Measurements from ENCODE around the gene BDH2.

Gene BDH2

GRCh38 chr4:103105558-103106356 is 6.1 kb upstream of the BDH2 start:
- H3K9ac ChIP-seq (ENCODE audit: low read length in 2 of 2) = no peak overlapping the region
- no peaks in the 10 kb centered on the region for H3K27me3 ChIP-seq (ENCODE audit: control insufficient read depth in 1 of 2, insufficient read depth in 2 of 2, low read length in 2 of 2)
- H3K9me3 ChIP-seq (ENCODE audit: control insufficient read depth in 2 of 2, low read length in 2 of 2) = no peaks in the 10 kb centered on the region
- no peaks in the 10 kb centered on the region for H3K36me3 ChIP-seq (ENCODE audit: control insufficient read depth in 2 of 2, insufficient read depth in 2 of 2, low read length in 2 of 2)
- no peak overlapping the region for H3K4me3 ChIP-seq (ENCODE audit: low read length in 2 of 2)
- H3K4me1 ChIP-seq (ENCODE audit: control insufficient read depth, insufficient read depth, low read length) = no peaks in the 10 kb centered on the region
- no peak overlapping the region for H3K27ac ChIP-seq (ENCODE audit: low read length)

- Histone ChIP-seq H3K4me1 (ENCODE audit: control insufficient read depth, insufficient read depth, low read length) (no peaks in the 10 kb centered on the region), H3K36me3 (ENCODE audit: control insufficient read depth in 2 of 2, insufficient read depth in 2 of 2, low read length in 2 of 2) (no peaks in the 10 kb centered on the region), H3K4me3 (ENCODE audit: low read length in 2 of 2) (no peak overlapping the region), H3K27ac (ENCODE audit: low read length) (no peak overlapping the region), H3K27me3 (ENCODE audit: control insufficient read depth in 1 of 2, insufficient read depth in 2 of 2, low read length in 2 of 2) (no peaks in the 10 kb centered on the region), H3K9me3 (ENCODE audit: control insufficient read depth in 2 of 2, low read length in 2 of 2) (no peaks in the 10 kb centered on the region), H3K9ac (ENCODE audit: low read length in 2 of 2) (no peak overlapping the region)
Measured at GRCh38 chr4:103104886-103105285, 5.3 kb upstream of the BDH2 start.

GRCh38 chr4:103100691-103101090 is 1.1 kb upstream of the BDH2 start:
- Histone ChIP-seq H3K4me1 (ENCODE audit: control insufficient read depth, insufficient read depth, low read length) (peaks cover 9% of the 10 kb centered on the region), H3K9ac (ENCODE audit: low read length in 2 of 2) (no peak overlapping the region), H3K4me3 (ENCODE audit: low read length in 2 of 2) (no peak overlapping the region), H3K27ac (ENCODE audit: low read length) (no peak overlapping the region), H3K36me3 (ENCODE audit: control insufficient read depth in 2 of 2, insufficient read depth in 2 of 2, low read length in 2 of 2) (no peaks in the 10 kb centered on the region), H3K9me3 (ENCODE audit: control insufficient read depth in 2 of 2, low read length in 2 of 2) (no peaks in the 10 kb centered on the region), H3K27me3 (ENCODE audit: control insufficient read depth in 1 of 2, insufficient read depth in 2 of 2, low read length in 2 of 2) (no peaks in the 10 kb centered on the region)

GRCh38 chr4:103098756-103099440 is 736 bp downstream of the BDH2 start:
- Histone ChIP-seq H3K36me3 (ENCODE audit: control insufficient read depth in 2 of 2, insufficient read depth in 2 of 2, low read length in 2 of 2) (no peaks in the 10 kb centered on the region), H3K9me3 (ENCODE audit: control insufficient read depth in 2 of 2, low read length in 2 of 2) (no peaks in the 10 kb centered on the region), H3K4me3 (ENCODE audit: low read length in 2 of 2) (peak overlapping the region; percentile 71 to 82), H3K9ac (ENCODE audit: low read length in 2 of 2) (peak overlapping the region; percentile 68 to 81), H3K27me3 (ENCODE audit: control insufficient read depth in 1 of 2, insufficient read depth in 2 of 2, low read length in 2 of 2) (no peaks in the 10 kb centered on the region), H3K4me1 (ENCODE audit: control insufficient read depth, insufficient read depth, low read length) (peaks cover 9% of the 10 kb centered on the region), H3K27ac (ENCODE audit: low read length) (no peak overlapping the region)

GRCh38 chr4:103098341-103098740 is 1.3 kb downstream of the BDH2 start:
- Histone ChIP-seq H3K27me3 (ENCODE audit: control insufficient read depth in 1 of 2, insufficient read depth in 2 of 2, low read length in 2 of 2) (no peaks in the 10 kb centered on the region), H3K27ac (ENCODE audit: low read length) (no peak overlapping the region), H3K4me1 (ENCODE audit: control insufficient read depth, insufficient read depth, low read length) (peaks cover 9% of the 10 kb centered on the region), H3K9me3 (ENCODE audit: control insufficient read depth in 2 of 2, low read length in 2 of 2) (no peaks in the 10 kb centered on the region), H3K4me3 (ENCODE audit: low read length in 2 of 2) (peak overlapping the region; percentile 71 to 82), H3K36me3 (ENCODE audit: control insufficient read depth in 2 of 2, insufficient read depth in 2 of 2, low read length in 2 of 2) (no peaks in the 10 kb centered on the region), H3K9ac (ENCODE audit: low read length in 2 of 2) (peak overlapping the region; percentile 68 to 81)

- Histone ChIP-seq H3K4me3 (ENCODE audit: low read length in 2 of 2) (no peak overlapping the region), H3K4me1 (ENCODE audit: control insufficient read depth, insufficient read depth, low read length) (peaks cover 9% of the 10 kb centered on the region), H3K9me3 (ENCODE audit: control insufficient read depth in 2 of 2, low read length in 2 of 2) (no peaks in the 10 kb centered on the region), H3K27ac (ENCODE audit: low read length) (no peak overlapping the region), H3K9ac (ENCODE audit: low read length in 2 of 2) (no peak overlapping the region), H3K27me3 (ENCODE audit: control insufficient read depth in 1 of 2, insufficient read depth in 2 of 2, low read length in 2 of 2) (no peaks in the 10 kb centered on the region), H3K36me3 (ENCODE audit: control insufficient read depth in 2 of 2, insufficient read depth in 2 of 2, low read length in 2 of 2) (peaks cover 0 to 2% of the 10 kb centered on the region in 2 donors)
Measured at GRCh38 chr4:103097112-103097511, 2.5 kb downstream of the BDH2 start.

- H3K4me1 ChIP-seq (ENCODE audit: control insufficient read depth, insufficient read depth, low read length) = peaks cover 9% of the 10 kb centered on the region
- H3K36me3 ChIP-seq (ENCODE audit: control insufficient read depth in 2 of 2, insufficient read depth in 2 of 2, low read length in 2 of 2) = peaks cover 10 to 13% of the 10 kb centered on the region in 2 donors
- H3K27ac ChIP-seq (ENCODE audit: low read length) = no peak overlapping the region
- no peaks in the 10 kb centered on the region for H3K27me3 ChIP-seq (ENCODE audit: control insufficient read depth in 1 of 2, insufficient read depth in 2 of 2, low read length in 2 of 2)
- no peak overlapping the region for H3K4me3 ChIP-seq (ENCODE audit: low read length in 2 of 2)
- H3K9ac ChIP-seq (ENCODE audit: low read length in 2 of 2) = no peak overlapping the region
- H3K9me3 ChIP-seq (ENCODE audit: control insufficient read depth in 2 of 2, low read length in 2 of 2) = no peaks in the 10 kb centered on the region
Measured at GRCh38 chr4:103095080-103095479, 4.6 kb downstream of the BDH2 start.

GRCh38 chr4:103092245-103092644 is 7.4 kb downstream of the BDH2 start:
- Histone ChIP-seq H3K9ac (ENCODE audit: low read length in 2 of 2) (no peak overlapping the region), H3K4me3 (ENCODE audit: low read length in 2 of 2) (no peak overlapping the region), H3K27ac (ENCODE audit: low read length) (no peak overlapping the region), H3K9me3 (ENCODE audit: control insufficient read depth in 2 of 2, low read length in 2 of 2) (no peaks in the 10 kb centered on the region), H3K27me3 (ENCODE audit: control insufficient read depth in 1 of 2, insufficient read depth in 2 of 2, low read length in 2 of 2) (no peaks in the 10 kb centered on the region), H3K4me1 (ENCODE audit: control insufficient read depth, insufficient read depth, low read length) (peaks cover 2% of the 10 kb centered on the region), H3K36me3 (ENCODE audit: control insufficient read depth in 2 of 2, insufficient read depth in 2 of 2, low read length in 2 of 2) (peaks cover 29 to 30% of the 10 kb centered on the region in 2 donors)

- Histone ChIP-seq H3K4me3 (ENCODE audit: low read length in 2 of 2) (no peak overlapping the region), H3K9me3 (ENCODE audit: control insufficient read depth in 2 of 2, low read length in 2 of 2) (no peaks in the 10 kb centered on the region), H3K27ac (ENCODE audit: low read length) (no peak overlapping the region), H3K9ac (ENCODE audit: low read length in 2 of 2) (no peak overlapping the region), H3K36me3 (ENCODE audit: control insufficient read depth in 2 of 2, insufficient read depth in 2 of 2, low read length in 2 of 2) (peaks cover 34 to 35% of the 10 kb centered on the region in 2 donors), H3K4me1 (ENCODE audit: control insufficient read depth, insufficient read depth, low read length) (no peaks in the 10 kb centered on the region), H3K27me3 (ENCODE audit: control insufficient read depth in 1 of 2, insufficient read depth in 2 of 2, low read length in 2 of 2) (no peaks in the 10 kb centered on the region)
Measured at GRCh38 chr4:103091601-103092223, 7.9 kb downstream of the BDH2 start.

- Histone ChIP-seq H3K27ac (ENCODE audit: low read length) (no peak overlapping the region), H3K36me3 (ENCODE audit: control insufficient read depth in 2 of 2, insufficient read depth in 2 of 2, low read length in 2 of 2) (peaks cover 46 to 47% of the 10 kb centered on the region in 2 donors), H3K27me3 (ENCODE audit: control insufficient read depth in 1 of 2, insufficient read depth in 2 of 2, low read length in 2 of 2) (no peaks in the 10 kb centered on the region), H3K4me1 (ENCODE audit: control insufficient read depth, insufficient read depth, low read length) (no peaks in the 10 kb centered on the region), H3K9me3 (ENCODE audit: control insufficient read depth in 2 of 2, low read length in 2 of 2) (no peaks in the 10 kb centered on the region), H3K9ac (ENCODE audit: low read length in 2 of 2) (no peak overlapping the region), H3K4me3 (ENCODE audit: low read length in 2 of 2) (no peak overlapping the region)
Measured at GRCh38 chr4:103089481-103089880, 10.2 kb downstream of the BDH2 start.
